SU-DHL-6 (cell line): ENCODE measurements around the gene NFIB.

ENCODE experiments used
- H2AFZ ChIP-seq: fragments of 200-600 bp; sonication (generic); 2 replicates; pipeline ENCODE4 v1.6.1; 2014; ENCODE audit warnings: low read depth, mild to moderate bottlenecking, moderate library complexity, mixed read lengths, antibody characterized with exemption, low read length; ENCODE audit not compliant: severe bottlenecking
- H3F3A ChIP-seq: fragments of 200-600 bp; shearing (Covaris generic); 2 replicates; pipeline ENCODE4 v1.6.0; 2016; ENCODE audit warnings: antibody characterized with exemption, mild to moderate bottlenecking; ENCODE audit not compliant: insufficient read depth
- H3K27ac ChIP-seq: fragments of 200-600 bp; sonication (generic); 2 replicates; pipeline ENCODE4 v1.5.1; 2016; ENCODE audit warnings: low read depth, mild to moderate bottlenecking, low read length, moderate library complexity, mixed read lengths
- H3K27me3 ChIP-seq: fragments of 200-600 bp; sonication (generic), shearing (Covaris generic); 2 replicates; pipeline ENCODE4 v1.6.0; 2014; ENCODE audit warnings: mild to moderate bottlenecking, low read length
- H3K36me3 ChIP-seq: fragments of 200-600 bp; sonication (generic); 2 replicates; pipeline ENCODE4 v1.6.1; 2014; ENCODE audit warnings: mild to moderate bottlenecking, low read length, mixed read lengths
- H3K4me2 ChIP-seq: fragments of 300-600, 200-600 bp; shearing (Covaris generic), sonication (generic); 2 replicates; pipeline ENCODE4 v1.6.0; 2014; ENCODE audit warnings: low read length, low read depth, mild to moderate bottlenecking; ENCODE audit not compliant: poor library complexity, severe bottlenecking
- H3K4me3 ChIP-seq: fragments of 200-600 bp; sonication (generic); 2 replicates; pipeline ENCODE4 v1.5.1; 2014; ENCODE audit warnings: antibody characterized with exemption, low read length, mild to moderate bottlenecking, mixed read lengths; ENCODE audit not compliant: insufficient read depth, poor library complexity, severe bottlenecking
- H3K79me2 ChIP-seq: fragments of 200-600 bp; sonication (generic); 2 replicates; pipeline ENCODE4 v1.6.1; 2014; ENCODE audit warnings: mild to moderate bottlenecking, low read length, moderate library complexity; ENCODE audit not compliant: insufficient read depth
- H3K9ac ChIP-seq: fragments of 200-600 bp; sonication (generic); 2 replicates; pipeline ENCODE4 v1.7.0; 2014; ENCODE audit warnings: mild to moderate bottlenecking, low read length
- H3K9me2 ChIP-seq: fragments of 200-600 bp; sonication (generic); replicated peaks from 2 replicates; pipeline ENCODE4 v1.6.1; 2014; ENCODE audit warnings: low read length; ENCODE audit not compliant: insufficient read depth
- H3K9me3 ChIP-seq: fragments of 200-600 bp; sonication (generic); 2 replicates; pipeline ENCODE4 v1.6.1; 2014; ENCODE audit warnings: low read length, mixed read lengths; ENCODE audit not compliant: insufficient read depth
- H4K20me1 ChIP-seq: fragments of 200-600 bp; sonication (generic); 2 replicates; pipeline ENCODE4 v1.6.1; 2014; ENCODE audit warnings: low read depth, mild to moderate bottlenecking, antibody characterized with exemption, low read length, moderate library complexity, mixed read lengths
- EZH2phosphoT487 ChIP-seq: fragments of 200-600 bp; sonication (generic), shearing (Covaris generic); conservative IDR thresholded peaks from 2 replicates; pipeline ENCODE4 v1.6.1; 2018; ENCODE audit warnings: mild to moderate bottlenecking, antibody characterized with exemption, low read length, moderate library complexity, mixed read lengths
- TF ChIP-seq, protein P1 (sequence below): fragments of 200-600 bp; sonication (generic); IDR thresholded peaks from one replicate; pipeline ENCODE4 v1.5.1; 2017; ENCODE audit warnings: antibody characterized with exemption, mild to moderate bottlenecking, low read length, moderate library complexity; ENCODE audit not compliant: insufficient read depth, poor library complexity, severe bottlenecking

Gene NFIB

GRCh38 chr9:14132775-14133174 is 181.2 kb downstream of the NFIB start:
- H3K9me3 ChIP-seq, result no peaks in the 10 kb centered on the region
- no peak overlapping the region for H3K27ac ChIP-seq
- H3F3A ChIP-seq, result no peaks in the 10 kb centered on the region
- H3K9ac ChIP-seq, result no peak overlapping the region
- no peaks in the 10 kb centered on the region; the same call in 1 of the 2 replicates for H3K27me3 ChIP-seq
- TF ChIP-seq EZH2phosphoT487, result no peak
- TF ChIP-seq, protein P1, sequence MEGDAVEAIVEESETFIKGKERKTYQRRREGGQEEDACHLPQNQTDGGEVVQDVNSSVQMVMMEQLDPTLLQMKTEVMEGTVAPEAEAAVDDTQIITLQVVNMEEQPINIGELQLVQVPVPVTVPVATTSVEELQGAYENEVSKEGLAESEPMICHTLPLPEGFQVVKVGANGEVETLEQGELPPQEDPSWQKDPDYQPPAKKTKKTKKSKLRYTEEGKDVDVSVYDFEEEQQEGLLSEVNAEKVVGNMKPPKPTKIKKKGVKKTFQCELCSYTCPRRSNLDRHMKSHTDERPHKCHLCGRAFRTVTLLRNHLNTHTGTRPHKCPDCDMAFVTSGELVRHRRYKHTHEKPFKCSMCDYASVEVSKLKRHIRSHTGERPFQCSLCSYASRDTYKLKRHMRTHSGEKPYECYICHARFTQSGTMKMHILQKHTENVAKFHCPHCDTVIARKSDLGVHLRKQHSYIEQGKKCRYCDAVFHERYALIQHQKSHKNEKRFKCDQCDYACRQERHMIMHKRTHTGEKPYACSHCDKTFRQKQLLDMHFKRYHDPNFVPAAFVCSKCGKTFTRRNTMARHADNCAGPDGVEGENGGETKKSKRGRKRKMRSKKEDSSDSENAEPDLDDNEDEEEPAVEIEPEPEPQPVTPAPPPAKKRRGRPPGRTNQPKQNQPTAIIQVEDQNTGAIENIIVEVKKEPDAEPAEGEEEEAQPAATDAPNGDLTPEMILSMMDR, result no peak
- no peaks in the 10 kb centered on the region for H3K79me2 ChIP-seq
- 0 out of 2 replicates have a peak, but pooled peaks cover 4% of the 10 kb centered on the region for H3K9me2 ChIP-seq
- H4K20me1 ChIP-seq, result no peaks in the 10 kb centered on the region
- H3K4me3 ChIP-seq, result no peak overlapping the region
- no peak overlapping the region for H2AFZ ChIP-seq
- no peak overlapping the region for H3K4me2 ChIP-seq
- no peaks in the 10 kb centered on the region for H3K36me3 ChIP-seq

GRCh38 chr9:14131356-14132088 is 182.4 kb downstream of the NFIB start:
- Histone ChIP-seq H3K4me2 (no peak overlapping the region), H3K9me2 (0 out of 2 replicates have a peak, but pooled peaks cover 4% of the 10 kb centered on the region), H2AFZ (no peak overlapping the region), H3K27ac (no peak overlapping the region), H3K9ac (no peak overlapping the region), H3F3A (no peaks in the 10 kb centered on the region), H3K27me3 (no peaks in the 10 kb centered on the region; the same call in 1 of the 2 replicates), H3K9me3 (no peaks in the 10 kb centered on the region), H3K79me2 (no peaks in the 10 kb centered on the region), H4K20me1 (no peaks in the 10 kb centered on the region), H3K36me3 (no peaks in the 10 kb centered on the region), H3K4me3 (no peak overlapping the region)
- TF ChIP-seq, protein P1, result no peak
- TF ChIP-seq EZH2phosphoT487, result no peak

GRCh38 chr9:14127656-14128055 is 186.3 kb downstream of the NFIB start:
- TF ChIP-seq EZH2phosphoT487, result no peak
- TF ChIP-seq, protein P1, result no peak
- no peaks in the 10 kb centered on the region for H3K36me3 ChIP-seq
- no peaks in the 10 kb centered on the region for H3K9me3 ChIP-seq
- no peaks in the 10 kb centered on the region for H4K20me1 ChIP-seq
- H3K27ac ChIP-seq, result no peak overlapping the region
- H3K79me2 ChIP-seq, result no peaks in the 10 kb centered on the region
- 0 out of 2 replicates have a peak, but pooled peaks cover 4% of the 10 kb centered on the region for H3K9me2 ChIP-seq
- H3K4me2 ChIP-seq, result no peak overlapping the region
- H3K9ac ChIP-seq, result no peak overlapping the region
- no peaks in the 10 kb centered on the region for H3F3A ChIP-seq
- H3K27me3 ChIP-seq, result no peaks in the 10 kb centered on the region; the same call in 1 of the 2 replicates
- H3K4me3 ChIP-seq, result no peak overlapping the region
- H2AFZ ChIP-seq, result no peak overlapping the region
